Left lobe of liver (tissue), 2 donors: ENCODE measurements around the gene ZC3H18. TPM values are rescaled to one million over a fixed set of nuclear protein-coding genes. Genes with fewer than 3 reads are reported as not detected.
A peak's percentile ranks its signal among the peaks of the same experiment; 100 is the strongest.

Source experiments
- ATAC-seq: fragments of 200-7000 bp; cut with Tn5 transposase; one replicate; pipeline ENCODE4 v1.9.1; 2020; ENCODE audit warnings: mild to moderate bottlenecking, moderate library complexity
- DNase-seq: peaks from one replicate; pipeline ENCODE4 v3.0.0-alpha.2; 2020; ENCODE audit warnings: low spot score
- total RNA-seq: library from RNA; stranded (reverse); gene quantifications from one replicate; pipeline ENCODE4 v1.2.1, GENCODE V29; 2021
- donor health status: DM: no; HTN: no; CAD: no; lungs with moderate emphysema.
- donor health status: DM: no; HTN: yes; CAD: no.

ZC3H18 gene
- total RNA-seq, 1 donor from 2014 or later = 18.1 TPM

- no peak for ATAC-seq
- no peak for DNase-seq
These were observed 8.5 kb downstream of the ZC3H18 start for GRCh38 chr16:88578446-88579313.

- ATAC-seq (no peak), DNase-seq (no peak)
These were observed 10.2 kb downstream of the ZC3H18 start for GRCh38 chr16:88580371-88580770.

- ATAC-seq = no peak
These were observed 10.8 kb downstream of the ZC3H18 start for GRCh38 chr16:88581033-88581432.

GRCh38 chr16:88582912-88583575 is 12.8 kb downstream of the ZC3H18 start:
- no peak for DNase-seq
- ATAC-seq = no peak

More at GRCh38 chr16:88581033-88581432, 10.8 kb downstream of the ZC3H18 start:
- no peak for DNase-seq

GRCh38 chr16:88584676-88585075 is 14.5 kb downstream of the ZC3H18 start:
- ATAC-seq (no peak), DNase-seq (no peak)

- ATAC-seq = peak; percentile 53
These were observed 15.1 kb downstream of the ZC3H18 start for GRCh38 chr16:88585269-88585668.

GRCh38 chr16:88585927-88586581 is 15.9 kb downstream of the ZC3H18 start:
- DNase-seq = no peak
- no peak for ATAC-seq

More at GRCh38 chr16:88585269-88585668, 15.1 kb downstream of the ZC3H18 start:
- DNase-seq = no peak

GRCh38 chr16:88588148-88588547 is 17.9 kb downstream of the ZC3H18 start:
- no peak for ATAC-seq
- DNase-seq = no peak

GRCh38 chr16:88588754-88589153 is 18.6 kb downstream of the ZC3H18 start:
- DNase-seq (no peak), ATAC-seq (no peak)

- no peak for ATAC-seq
- no peak for DNase-seq
These were observed 19.2 kb downstream of the ZC3H18 start for GRCh38 chr16:88589441-88589840.

- ATAC-seq = no peak
- no peak for DNase-seq
These were observed 21.4 kb downstream of the ZC3H18 start for GRCh38 chr16:88591577-88592021.

GRCh38 chr16:88593061-88593460 is 22.9 kb downstream of the ZC3H18 start:
- no peak for ATAC-seq

GRCh38 chr16:88593489-88593888 is 23.3 kb downstream of the ZC3H18 start:
- DNase-seq (no peak), ATAC-seq (no peak)

More at GRCh38 chr16:88593061-88593460, 22.9 kb downstream of the ZC3H18 start:
- DNase-seq = no peak

GRCh38 chr16:88593910-88594309 is 23.7 kb downstream of the ZC3H18 start:
- no peak for DNase-seq
- ATAC-seq = no peak

GRCh38 chr16:88595101-88595500 is 24.9 kb downstream of the ZC3H18 start:
- DNase-seq (no peak), ATAC-seq (no peak)

GRCh38 chr16:88595921-88596320 is 25.7 kb downstream of the ZC3H18 start:
- no peak for DNase-seq
- ATAC-seq = no peak

- DNase-seq = no peak
- ATAC-seq = no peak
These were observed 26.3 kb downstream of the ZC3H18 start for GRCh38 chr16:88596483-88596882.

- ATAC-seq = no peak
- no peak for DNase-seq
These were observed 27.8 kb downstream of the ZC3H18 start for GRCh38 chr16:88597856-88598491.

- DNase-seq (peak; percentile 70), ATAC-seq (peak; percentile 19)
These were observed 29.0 kb downstream of the ZC3H18 start for GRCh38 chr16:88599092-88599733.

GRCh38 chr16:88599825-88600538 is 29.8 kb downstream of the ZC3H18 start:
- DNase-seq = no peak
- ATAC-seq = no peak
